Activated T-helper 1 cell treated with anti-CD3 and anti-CD28 coated beads, Interleukin-12 subunit alpha, Interleukin-12 subunit beta, Interleukin-2, Interleukin-4 antibody, amounts not matched to agents 30 ng/mL and 10 ng/mL and 1 ng/mL, durations not matched to agents 14 hours and 24 hours and 36 hours (primary cell): Measurements from ENCODE around the gene GMFB. TPM values are rescaled to one million over a fixed set of nuclear protein-coding genes. Genes with fewer than 3 reads are reported as not detected.

ENCODE experiments used
- DNase-seq: peaks from one replicate; pipeline ENCODE4 v3.0.0; 2021; ENCODE audit warnings: low spot score
- H3K27ac Mint-ChIP-seq: one replicate; pipeline ENCODE4 v1.8.0; 2021; ENCODE audit warnings: mild to moderate bottlenecking, mixed read lengths
- H3K27me3 Mint-ChIP-seq: one replicate; pipeline ENCODE4 v1.8.0; 2022; ENCODE audit warnings: mild to moderate bottlenecking, moderate library complexity, mixed read lengths; ENCODE audit not compliant: insufficient read depth
- H3K36me3 Mint-ChIP-seq: one replicate; pipeline ENCODE4 v1.8.0; 2021; ENCODE audit warnings: low read depth, mixed read lengths
- H3K4me1 Mint-ChIP-seq: one replicate; pipeline ENCODE4 v1.8.0; 2021; ENCODE audit warnings: low read depth, mixed read lengths
- H3K4me3 Mint-ChIP-seq: one replicate; pipeline ENCODE4 v1.8.0; 2021; ENCODE audit warnings: mild to moderate bottlenecking, moderate library complexity, mixed read lengths
- H3K9me3 Mint-ChIP-seq: one replicate; pipeline ENCODE4 v1.8.0; 2021; ENCODE audit warnings: mixed read lengths
- intact Hi-C: fragments of 100-400 bp; cut with micrococcal nuclease; formaldehyde crosslinking; loops from one replicate; pipeline ENCODE4 v1.15.1; 2024
- total RNA-seq: library from RNA; stranded (reverse); gene quantifications from 2 replicates; pipeline ENCODE4 v1.2.3, GENCODE V29; 2022

The GMFB gene
- total RNA-seq, 1 donor from 2014 or later: 39.5 TPM

DNA sequence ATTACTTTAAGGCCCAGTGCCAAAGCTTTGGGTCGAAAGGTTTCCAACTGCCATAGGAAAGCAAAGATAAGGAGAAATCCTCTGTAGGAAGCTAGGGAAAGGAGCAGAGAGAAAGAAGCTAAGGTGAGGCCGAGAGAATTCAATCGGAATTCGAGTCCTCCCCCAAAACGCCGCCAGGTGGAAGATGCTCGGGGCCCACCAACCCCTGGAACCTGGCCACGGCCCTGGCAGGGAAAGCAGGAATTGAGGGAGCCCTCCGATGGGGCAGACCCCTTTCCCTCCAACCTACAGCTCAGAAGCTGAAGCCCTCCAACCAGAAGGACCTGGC is 498 bp downstream of the GMFB start:
- no peaks in the 10 kb centered on the region for H3K9me3 Mint-ChIP-seq
- intact Hi-C loops: loop anchor here (1.0 to 2.0 kb wide), 3 partner anchors 47 to 415 kb away; partner anchors contain the start of genes CNIH1 and GCH1
- peak overlapping the region; percentile 87 for H3K4me3 Mint-ChIP-seq
- peak overlapping the region; percentile 50 for H3K27ac Mint-ChIP-seq
- DNase-seq: no peak
- peaks cover 61% of the 10 kb centered on the region for H3K4me1 Mint-ChIP-seq
- H3K36me3 Mint-ChIP-seq: peaks cover 9% of the 10 kb centered on the region
- no peaks in the 10 kb centered on the region for H3K27me3 Mint-ChIP-seq

DNA sequence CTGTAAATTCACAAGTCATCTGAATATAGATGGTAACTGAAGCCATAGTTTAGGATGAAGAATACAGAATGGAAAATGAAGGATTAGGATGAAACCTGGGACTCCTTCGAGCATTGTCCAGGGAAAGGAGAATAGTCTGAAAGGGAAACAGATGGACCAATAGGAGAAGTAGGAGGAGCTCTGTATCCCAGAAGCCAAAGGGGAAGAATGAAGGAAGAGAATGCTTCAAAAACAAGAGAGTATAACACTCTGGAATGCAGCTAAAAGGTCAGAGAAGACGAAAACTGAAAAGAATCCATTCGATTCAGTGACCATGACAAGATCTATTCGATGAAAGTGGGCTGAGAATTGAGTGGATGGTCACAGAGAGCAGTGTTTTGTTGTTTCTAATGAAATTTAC is 1.0 kb downstream of the GMFB start:
- no peak for DNase-seq
- intact Hi-C loops: loop anchor here (1.0 to 2.0 kb wide), 3 partner anchors 46 to 415 kb away; partner anchors contain the start of genes CNIH1 and GCH1
- Mint-ChIP-seq H3K27me3 (no peaks in the 10 kb centered on the region), H3K27ac (peak overlapping the region; percentile 50), H3K9me3 (no peaks in the 10 kb centered on the region), H3K4me1 (peaks cover 66% of the 10 kb centered on the region), H3K36me3 (peaks cover 12% of the 10 kb centered on the region), H3K4me3 (peak overlapping the region; percentile 87)

- no peak for DNase-seq
- Mint-ChIP-seq H3K4me3 (peak overlapping the region; percentile 87), H3K36me3 (peaks cover 17% of the 10 kb centered on the region), H3K4me1 (peaks cover 67% of the 10 kb centered on the region), H3K9me3 (no peaks in the 10 kb centered on the region), H3K27me3 (no peaks in the 10 kb centered on the region), H3K27ac (peak overlapping the region; percentile 64)
- intact Hi-C loops: no loop called here
Observed at GRCh38 chr14:54486685-54487084, 2.1 kb downstream of the GMFB start.

DNA sequence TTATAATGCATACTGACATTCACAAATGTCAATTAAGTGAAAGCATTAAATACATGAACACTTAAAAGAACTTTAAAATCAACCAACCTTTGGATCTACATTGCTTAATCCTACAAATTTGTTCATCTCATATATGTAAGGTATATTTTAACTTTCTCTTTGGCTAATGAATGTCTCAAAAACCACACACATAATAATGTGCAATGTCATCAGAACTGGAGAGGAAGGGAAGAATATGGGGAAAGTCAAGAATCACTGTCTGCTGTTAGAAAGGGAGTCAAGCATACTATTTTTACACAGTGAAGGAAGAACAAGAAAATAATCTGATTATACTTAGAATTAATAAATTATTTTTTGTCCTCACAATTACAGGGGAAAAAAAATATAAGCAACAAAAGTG is 4.9 kb downstream of the GMFB start:
- peaks cover 19% of the 10 kb centered on the region for H3K36me3 Mint-ChIP-seq
- no peaks in the 10 kb centered on the region for H3K9me3 Mint-ChIP-seq
- H3K4me1 Mint-ChIP-seq: peaks cover 48% of the 10 kb centered on the region
- no peak overlapping the region for H3K4me3 Mint-ChIP-seq
- H3K27ac Mint-ChIP-seq: peak overlapping the region; percentile 16
- intact Hi-C loops: no loop called here
- no peak for DNase-seq
- H3K27me3 Mint-ChIP-seq: no peaks in the 10 kb centered on the region

DNA sequence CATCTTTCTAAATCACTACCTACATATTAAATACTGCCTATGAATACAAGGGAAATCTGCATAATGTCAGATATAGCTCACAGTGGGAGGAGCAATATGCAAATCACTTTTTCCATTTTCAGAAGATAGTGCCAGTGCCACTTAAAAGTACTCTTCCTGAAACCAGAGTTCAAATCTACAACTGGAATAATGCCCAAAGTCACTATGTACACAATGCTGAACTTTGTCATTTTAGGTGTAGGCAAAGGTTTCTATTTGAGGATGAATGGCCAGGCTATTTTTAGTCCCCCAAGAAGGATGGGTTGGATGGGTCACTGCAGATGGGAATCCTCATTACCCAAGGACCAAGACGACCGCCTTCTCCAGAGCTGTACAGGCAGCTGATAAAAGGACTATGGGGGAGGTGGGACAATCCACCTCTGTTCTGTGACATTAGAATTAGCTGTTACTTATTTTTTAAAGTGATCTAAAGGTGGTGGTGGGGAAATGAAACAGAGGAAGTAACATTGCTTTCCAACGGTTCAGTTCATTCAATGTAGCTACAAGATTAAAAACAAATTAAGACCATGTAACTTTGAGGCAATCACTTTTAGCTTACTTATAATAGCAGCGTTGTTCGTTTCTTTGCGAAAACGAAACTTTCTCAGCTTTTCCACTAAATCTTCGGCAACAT is 5.6 kb downstream of the GMFB start:
- Mint-ChIP-seq H3K27me3 (no peaks in the 10 kb centered on the region), H3K27ac (no peak overlapping the region), H3K4me3 (no peak overlapping the region), H3K9me3 (no peaks in the 10 kb centered on the region), H3K4me1 (peaks cover 48% of the 10 kb centered on the region), H3K36me3 (peaks cover 24% of the 10 kb centered on the region)
- intact Hi-C loops: no loop called here
- DNase-seq: no peak

- H3K36me3 Mint-ChIP-seq: peaks cover 27% of the 10 kb centered on the region
- intact Hi-C loops: no loop called here
- no peak overlapping the region for H3K4me3 Mint-ChIP-seq
- no peaks in the 10 kb centered on the region for H3K27me3 Mint-ChIP-seq
- no peaks in the 10 kb centered on the region for H3K9me3 Mint-ChIP-seq
- no peak overlapping the region for H3K27ac Mint-ChIP-seq
- no peak for DNase-seq
- peaks cover 37% of the 10 kb centered on the region for H3K4me1 Mint-ChIP-seq
Observed at GRCh38 chr14:54481695-54482094, 7.1 kb downstream of the GMFB start.

- Mint-ChIP-seq H3K4me1 (peaks cover 35% of the 10 kb centered on the region), H3K9me3 (no peaks in the 10 kb centered on the region), H3K36me3 (peaks cover 30% of the 10 kb centered on the region)
Observed at GRCh38 chr14:54480830-54481562, 7.8 kb downstream of the GMFB start.

DNA sequence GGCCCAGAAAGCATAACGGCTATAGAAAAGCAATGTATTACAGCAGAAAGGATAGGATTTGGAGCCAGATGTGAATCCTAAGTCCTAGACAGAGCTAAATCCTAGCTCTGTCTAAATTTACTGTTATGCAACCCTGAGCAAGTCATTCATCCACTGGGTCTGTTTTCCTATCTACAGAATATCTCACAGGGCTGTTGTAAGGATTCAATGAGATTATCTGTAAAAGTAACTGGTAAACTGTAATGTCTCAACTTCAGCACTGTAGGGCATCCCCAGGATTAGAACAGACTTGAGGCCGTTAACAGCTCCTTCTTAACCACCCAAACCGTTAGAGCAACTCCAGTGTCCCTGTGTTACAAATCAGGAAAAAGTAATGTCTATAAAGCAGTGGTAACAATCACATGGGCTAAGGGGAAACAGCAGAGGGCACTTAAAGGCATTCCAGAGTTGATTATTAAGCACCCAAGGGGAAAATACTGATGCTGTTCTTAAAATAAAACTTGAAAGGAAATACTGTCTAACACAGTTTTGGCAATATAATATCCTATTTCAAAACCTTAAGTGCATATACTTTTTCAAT is 10.1 kb downstream of the GMFB start:
- intact Hi-C loops: no loop called here
- H3K27me3 Mint-ChIP-seq: no peaks in the 10 kb centered on the region
- H3K36me3 Mint-ChIP-seq: peaks cover 35% of the 10 kb centered on the region
- H3K4me3 Mint-ChIP-seq: no peak overlapping the region
- H3K9me3 Mint-ChIP-seq: no peaks in the 10 kb centered on the region
- H3K27ac Mint-ChIP-seq: no peak overlapping the region
- DNase-seq: no peak
- peaks cover 20% of the 10 kb centered on the region for H3K4me1 Mint-ChIP-seq

More at GRCh38 chr14:54480830-54481562, 7.8 kb downstream of the GMFB start:
- DNase-seq: no peak
- H3K27ac Mint-ChIP-seq: no peak overlapping the region
- no peaks in the 10 kb centered on the region for H3K27me3 Mint-ChIP-seq
- intact Hi-C loops: no loop called here
- no peak overlapping the region for H3K4me3 Mint-ChIP-seq

DNA sequence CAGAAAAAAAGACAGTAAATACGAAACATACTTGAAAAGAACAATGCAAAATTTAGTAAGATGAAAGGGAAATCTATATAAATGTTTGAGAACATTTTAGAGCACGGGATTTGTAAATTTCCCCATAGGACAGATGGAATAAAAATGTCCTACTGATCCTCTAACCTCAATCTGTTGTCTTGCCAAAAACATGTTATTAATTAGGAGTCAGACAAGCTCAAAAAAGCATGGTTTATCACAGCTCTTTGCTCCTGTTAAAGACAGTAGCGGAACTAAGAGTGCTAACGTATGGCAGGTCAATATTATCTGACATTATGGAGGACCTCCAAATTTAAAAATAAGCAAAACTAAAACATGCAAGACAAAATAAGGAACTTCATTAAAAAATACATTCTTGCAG is 12.9 kb downstream of the GMFB start:
- Mint-ChIP-seq H3K36me3 (peaks cover 21% of the 10 kb centered on the region), H3K4me1 (peaks cover 11% of the 10 kb centered on the region), H3K4me3 (no peak overlapping the region), H3K9me3 (no peaks in the 10 kb centered on the region), H3K27me3 (no peaks in the 10 kb centered on the region), H3K27ac (no peak overlapping the region)
- DNase-seq: no peak
- intact Hi-C loops: no loop called here

DNA sequence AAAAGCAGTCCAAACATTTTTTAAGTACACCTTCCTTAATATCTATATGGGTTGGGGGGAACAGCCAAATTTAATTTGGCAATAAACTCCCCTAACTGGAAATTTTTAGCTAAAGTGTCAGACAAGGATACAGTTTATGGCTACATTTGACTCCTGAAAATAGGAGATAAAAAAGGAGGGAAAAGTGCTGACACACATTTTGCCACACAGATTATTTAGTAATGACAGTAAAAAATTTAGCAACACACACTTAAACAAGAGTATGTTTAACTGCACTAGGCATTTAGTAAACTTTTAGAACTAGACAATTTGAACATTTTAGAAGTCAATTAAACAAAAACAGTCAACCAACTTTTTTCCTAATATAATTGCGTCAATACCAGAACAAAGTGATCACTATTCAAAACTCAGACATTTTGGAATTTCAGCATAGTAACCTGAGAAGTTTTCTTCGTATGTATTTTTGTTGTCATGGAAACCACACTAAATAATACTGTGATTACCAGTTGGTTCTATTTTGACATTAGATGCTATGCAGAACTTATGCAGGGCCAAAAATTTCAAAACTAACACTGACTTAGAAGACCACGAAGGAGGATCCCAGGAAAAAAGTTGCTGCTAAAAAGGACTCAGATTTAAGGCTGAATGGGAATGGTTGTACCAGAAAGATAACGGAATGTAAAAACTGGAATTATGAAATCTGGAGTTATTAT is 13.4 kb downstream of the GMFB start:
- H3K4me3 Mint-ChIP-seq: no peak overlapping the region
- peaks cover 22% of the 10 kb centered on the region for H3K36me3 Mint-ChIP-seq
- H3K27ac Mint-ChIP-seq: no peak overlapping the region
- H3K9me3 Mint-ChIP-seq: no peaks in the 10 kb centered on the region
- peaks cover 11% of the 10 kb centered on the region for H3K4me1 Mint-ChIP-seq
- intact Hi-C loops: no loop called here
- no peaks in the 10 kb centered on the region for H3K27me3 Mint-ChIP-seq
- no peak for DNase-seq

DNA sequence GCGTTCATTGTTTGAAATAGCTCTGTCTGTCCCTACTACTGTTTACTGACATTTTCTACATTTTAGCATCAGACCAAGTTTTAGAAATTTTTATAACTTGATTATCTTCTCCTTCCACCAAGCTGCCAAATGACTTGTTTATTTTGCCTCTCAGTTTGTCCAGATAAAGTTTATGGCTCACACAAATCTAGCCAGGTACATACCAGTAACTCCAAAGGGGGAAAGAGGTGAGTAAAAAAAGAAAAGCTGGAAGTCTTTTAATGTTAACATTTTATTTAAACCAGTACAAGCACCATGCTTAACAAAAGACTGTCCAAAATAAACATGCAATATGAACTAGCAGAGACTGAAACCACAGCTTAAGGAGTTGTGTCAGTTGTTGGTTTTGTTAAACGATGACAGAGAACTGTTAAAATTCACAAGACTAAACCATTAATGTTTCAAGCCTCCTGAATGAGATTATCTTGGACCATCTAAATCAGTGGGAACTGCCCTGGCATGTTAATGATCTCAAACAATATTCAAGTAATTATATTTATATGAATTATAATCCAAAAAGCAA is 14.5 kb downstream of the GMFB start:
- no peak overlapping the region for H3K4me3 Mint-ChIP-seq
- no peak for DNase-seq
- H3K9me3 Mint-ChIP-seq: no peaks in the 10 kb centered on the region
- H3K36me3 Mint-ChIP-seq: peaks cover 23% of the 10 kb centered on the region
- intact Hi-C loops: no loop called here
- H3K27me3 Mint-ChIP-seq: no peaks in the 10 kb centered on the region
- H3K4me1 Mint-ChIP-seq: peaks cover 11% of the 10 kb centered on the region
- peak overlapping the region; percentile 55 for H3K27ac Mint-ChIP-seq

DNA sequence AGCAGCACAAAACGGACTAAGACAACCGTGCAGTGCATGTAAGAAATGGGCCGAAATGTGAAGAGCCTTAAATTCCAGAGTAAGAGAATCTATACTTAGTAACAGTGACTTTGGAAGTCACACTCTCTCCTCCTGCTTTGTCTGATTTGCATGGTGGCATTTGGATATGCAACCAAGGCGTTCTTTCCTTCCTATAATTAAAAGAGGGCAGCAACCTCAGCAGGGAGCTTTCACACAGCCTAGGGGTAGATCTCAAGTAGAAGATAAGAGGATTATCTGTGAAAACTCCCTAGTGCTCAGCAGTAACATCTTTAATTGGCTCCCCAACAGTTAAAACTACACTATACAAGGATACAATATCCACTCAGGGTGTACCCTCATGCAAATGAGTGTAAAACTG is 16.5 kb downstream of the GMFB start:
- intact Hi-C loops: no loop called here
- DNase-seq: no peak
- H3K36me3 Mint-ChIP-seq: peaks cover 20% of the 10 kb centered on the region

More for the DNA sequence above, 16.5 kb downstream of the GMFB start:
- peaks cover 11% of the 10 kb centered on the region for H3K4me1 Mint-ChIP-seq
- H3K9me3 Mint-ChIP-seq: peaks cover 6% of the 10 kb centered on the region
- H3K4me3 Mint-ChIP-seq: no peak overlapping the region
- H3K27me3 Mint-ChIP-seq: peaks cover 2% of the 10 kb centered on the region
- H3K27ac Mint-ChIP-seq: no peak overlapping the region
